ENCODE measurements around the gene ZFC3H1.

GRCh38 chr12:71578694-71579258, 84.9 kb downstream of the ZFC3H1 start:
- TF ChIP-seq CTCF (conservative IDR thresholded peaks at IDR 0.05 in 1 of 2, IDR thresholded peaks at IDR 0.05 in 1 of 2; ENCODE audit: extremely low read depth in 1 of 2, insufficient read depth in 1 of 2, low read depth in 1 of 2, low read length in 2 of 2) (no peak), EZH2 (IDR thresholded peaks at IDR 0.05; ENCODE audit: borderline replicate concordance, low read length) (no peak)

Data from mammary epithelial cell (primary cell).